ENCODE data around the gene ENDOV. TPM values are rescaled to one million over a fixed set of nuclear protein-coding genes. Genes with fewer than 3 reads are reported as not detected.

ENDOV gene
- polyA plus RNA-seq, 5 donors = 32.7 to 46.6 (median 41.9) TPM

- DNase-seq = no peak
These were observed 50.5 kb downstream of the ENDOV start for GRCh38 chr17:80465327-80465974.

GRCh38 chr17:80466188-80466705, 51.3 kb downstream of the ENDOV start:
- no peak for DNase-seq

GRCh38 chr17:80468242-80468641, 53.3 kb downstream of the ENDOV start:
- DNase-seq = no peak

GRCh38 chr17:80468781-80469493, 54.0 kb downstream of the ENDOV start:
- DNase-seq = no peak

- DNase-seq = no peak
These were observed 54.7 kb downstream of the ENDOV start for GRCh38 chr17:80469667-80470066.

GRCh38 chr17:80470603-80471002, 55.6 kb downstream of the ENDOV start:
- DNase-seq = no peak

GRCh38 chr17:80471922-80472321, 57.0 kb downstream of the ENDOV start:
- DNase-seq = no peak

GRCh38 chr17:80472996-80473395, 58.0 kb downstream of the ENDOV start:
- no peak for DNase-seq

GRCh38 chr17:80473701-80474100, 58.7 kb downstream of the ENDOV start:
- DNase-seq = no peak

GRCh38 chr17:80474231-80474960, 59.4 kb downstream of the ENDOV start:
- DNase-seq = no peak

GRCh38 chr17:80474961-80475909, 60.3 kb downstream of the ENDOV start:
- DNase-seq = no peak

- DNase-seq = no peak
These were observed 61.2 kb downstream of the ENDOV start, which contains the start of gene NPTX1 for GRCh38 chr17:80475910-80476876. Gene NPTX1, minus strand, starts transcription at chr17:80476607. Its CDS starts 161 bp downstream, at chr17:80476446.

GRCh38 chr17:80476877-80477646, 62.1 kb downstream of the ENDOV start:
- DNase-seq = no peak

- DNase-seq = no peak
These were observed 62.9 kb downstream of the ENDOV start for GRCh38 chr17:80477647-80478478.

GRCh38 chr17:80478487-80479245, 63.7 kb downstream of the ENDOV start:
- DNase-seq = no peak

GRCh38 chr17:80479246-80479566, 64.2 kb downstream of the ENDOV start:
- no peak for DNase-seq

- DNase-seq = no peak
These were observed 65.3 kb downstream of the ENDOV start for GRCh38 chr17:80480248-80480647.

Measured in right lung (tissue), 5 donors.